IPS-18c (cell line): ENCODE measurements around the gene PRKN.
"Not testable (repeated sequence)": the region's sequence is repeated elsewhere in the genome, so short reads cannot be mapped to it uniquely, and the experiment has no call there.

Experiments used
- H3K4me3 ChIP-seq: 2 replicates; pipeline ENCODE4 v1.7.0; 2013; ENCODE audit warnings: low read depth, mild to moderate bottlenecking, low read length, moderate library complexity; ENCODE audit not compliant: insufficient read depth
- H3K9me3 ChIP-seq: one replicate; pipeline ENCODE4 v1.6.1; 2013; ENCODE audit warnings: mild to moderate bottlenecking, low read length, moderate library complexity; ENCODE audit not compliant: control insufficient read depth, insufficient read depth

Gene PRKN

GRCh38 chr6:161316531-161316930, 1411.0 kb downstream of the PRKN start:
- H3K9me3 ChIP-seq, result no peaks in the 10 kb centered on the region
- no peak overlapping the region for H3K4me3 ChIP-seq

GRCh38 chr6:161315246-161315917, 1412.2 kb downstream of the PRKN start:
- H3K4me3 ChIP-seq, H3K9me3 ChIP-seq: not testable (repeated sequence)

DNA sequence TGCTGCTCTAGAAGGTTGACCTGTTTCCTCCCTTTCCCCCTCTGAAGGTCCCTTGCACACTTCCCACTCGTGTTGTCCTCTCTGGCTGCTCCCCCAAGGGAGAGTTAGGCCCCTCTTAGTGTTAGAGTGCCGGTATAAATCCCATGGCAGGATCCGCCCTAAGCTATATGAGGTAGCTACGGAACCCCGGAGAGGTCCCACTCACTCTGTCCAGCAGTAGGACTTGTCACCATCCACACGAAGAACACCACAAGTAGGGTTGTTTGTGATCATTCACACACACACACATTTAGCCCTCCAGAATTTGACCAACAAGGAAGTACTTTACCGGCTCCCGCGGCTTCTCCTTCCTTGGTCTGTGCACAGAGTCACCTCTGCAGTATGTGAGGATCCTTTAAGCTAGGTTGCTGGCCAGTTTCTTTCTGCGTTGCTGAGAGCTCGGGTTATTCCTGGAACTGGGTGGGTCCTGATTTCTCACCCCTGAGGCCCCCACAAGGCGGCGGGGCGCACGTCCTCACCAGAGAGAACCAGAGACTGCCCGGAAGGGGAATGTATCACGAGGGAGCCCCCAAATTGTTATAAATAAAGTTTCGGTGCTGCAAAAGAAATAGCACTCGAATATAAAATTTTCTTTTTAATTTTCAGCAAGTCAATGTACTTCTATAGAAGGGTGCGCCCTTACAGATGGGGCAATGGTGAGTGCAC, 1412.9 kb downstream of the PRKN start:
- not testable (repeated sequence) for H3K9me3 ChIP-seq, H3K4me3 ChIP-seq

- Histone ChIP-seq H3K9me3 (no peaks in the 10 kb centered on the region), H3K4me3 (no peak overlapping the region)
Observed at GRCh38 chr6:161313940-161314509, 1413.5 kb downstream of the PRKN start.

GRCh38 chr6:161313475-161313874, 1414.1 kb downstream of the PRKN start:
- not testable (repeated sequence) for H3K9me3 ChIP-seq, H3K4me3 ChIP-seq

DNA sequence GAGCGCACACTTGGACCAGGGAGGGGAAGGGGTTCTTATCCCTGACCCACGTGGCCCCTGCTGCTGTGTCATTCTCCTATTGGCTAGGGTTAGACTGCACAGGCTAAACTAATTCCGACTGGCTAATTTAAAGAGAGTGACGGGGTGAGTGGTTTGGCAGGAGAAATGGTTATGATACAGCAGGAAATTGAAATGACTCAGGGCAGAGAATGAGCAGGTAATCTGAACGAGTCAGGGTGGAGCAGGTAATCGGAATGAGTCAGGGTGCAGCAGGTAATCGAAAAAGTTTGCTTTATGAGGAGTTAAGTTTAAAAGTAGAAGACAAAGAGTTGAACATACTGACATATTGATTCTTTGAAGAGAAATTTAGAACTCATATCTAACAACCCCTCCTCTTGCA, 1417.8 kb downstream of the PRKN start:
- H3K4me3 ChIP-seq, H3K9me3 ChIP-seq: not testable (repeated sequence)

- no peaks in the 10 kb centered on the region for H3K9me3 ChIP-seq
- H3K4me3 ChIP-seq, result no peak overlapping the region
Observed at GRCh38 chr6:161308075-161308655, 1419.4 kb downstream of the PRKN start.

DNA sequence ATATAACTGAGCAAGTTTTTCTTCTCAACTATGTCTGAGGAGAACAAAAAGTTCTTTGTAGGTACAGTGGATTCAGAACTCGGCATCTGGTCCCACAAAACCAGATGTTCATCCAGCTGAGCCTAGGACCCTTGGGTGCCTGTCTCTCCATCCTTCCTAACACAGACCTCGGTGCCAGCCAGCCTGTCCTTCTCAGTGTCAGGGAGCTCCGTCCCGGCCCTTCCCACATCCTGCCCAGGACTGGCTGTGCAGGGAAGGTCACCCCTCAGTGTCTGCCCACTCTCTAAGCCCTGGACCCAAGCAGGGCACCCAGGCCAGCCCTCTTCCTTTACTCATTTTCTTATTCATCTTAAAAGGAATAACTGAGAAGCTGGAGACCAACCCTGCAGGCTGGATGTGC, 1421.7 kb downstream of the PRKN start:
- H3K4me3 ChIP-seq, result no peak overlapping the region

DNA sequence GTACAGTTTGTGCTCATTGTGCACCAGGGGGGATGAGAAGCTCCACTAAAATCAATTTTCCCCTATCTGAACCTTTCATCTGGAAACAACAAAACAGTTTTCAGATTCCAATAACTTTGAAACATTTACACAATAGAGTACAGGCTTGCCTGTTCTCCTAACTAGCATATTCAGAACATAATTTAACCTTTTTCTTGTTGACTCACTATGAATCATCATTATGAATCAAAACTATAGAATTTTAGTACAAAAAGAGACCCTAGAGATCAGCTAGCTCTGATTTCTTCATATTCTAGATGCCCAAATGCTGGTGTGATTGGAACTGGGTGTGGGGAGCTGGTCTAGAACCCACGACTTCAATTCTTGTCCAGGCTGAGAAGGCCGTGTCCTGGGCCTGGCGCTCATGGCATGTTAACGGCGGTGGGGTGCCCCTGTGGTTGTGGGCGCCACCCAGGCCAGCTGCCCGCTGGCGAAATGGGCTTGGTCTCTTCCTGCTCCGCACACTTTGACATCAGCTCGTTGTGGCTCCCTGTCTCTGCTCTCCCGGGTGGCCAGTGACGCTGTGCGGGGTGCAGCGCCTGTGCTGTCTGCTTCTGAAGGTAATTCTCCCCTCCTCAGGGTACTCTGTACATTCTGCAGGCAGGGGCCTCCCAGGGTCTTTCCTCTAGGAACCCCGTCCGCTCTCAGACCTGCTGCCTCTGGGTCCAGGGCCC, 1423.8 kb downstream of the PRKN start:
- Histone ChIP-seq H3K9me3 (no peaks in the 10 kb centered on the region), H3K4me3 (no peak overlapping the region)

More for the DNA sequence above, 1421.7 kb downstream of the PRKN start:
- H3K9me3 ChIP-seq, result no peaks in the 10 kb centered on the region

- H3K9me3 ChIP-seq, result no peaks in the 10 kb centered on the region
- no peak overlapping the region for H3K4me3 ChIP-seq
Observed at GRCh38 chr6:161302949-161303348, 1424.6 kb downstream of the PRKN start.

GRCh38 chr6:161301338-161301737, 1426.2 kb downstream of the PRKN start:
- no peaks in the 10 kb centered on the region for H3K9me3 ChIP-seq
- no peak overlapping the region for H3K4me3 ChIP-seq

GRCh38 chr6:161300823-161301222, 1426.7 kb downstream of the PRKN start:
- Histone ChIP-seq H3K4me3 (no peak overlapping the region), H3K9me3 (no peaks in the 10 kb centered on the region)

DNA sequence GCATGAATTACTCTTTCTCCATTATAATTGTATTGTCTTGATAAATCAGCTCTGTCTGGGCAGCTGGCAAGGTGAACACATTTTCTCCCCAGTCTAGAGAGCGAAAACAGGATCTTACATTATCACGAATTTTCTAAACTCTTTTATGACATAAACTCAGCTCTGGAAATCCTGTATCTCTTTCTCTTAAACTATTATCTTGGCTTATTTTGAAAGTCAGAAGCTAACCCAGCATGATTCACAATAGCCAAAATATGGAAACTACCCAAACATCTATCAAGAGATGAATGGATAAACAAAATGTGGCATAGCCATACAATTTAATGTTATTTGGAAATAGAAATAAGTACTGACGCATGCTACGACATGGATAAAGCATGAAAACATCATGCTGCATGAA, 1427.8 kb downstream of the PRKN start:
- Histone ChIP-seq H3K9me3 (no peaks in the 10 kb centered on the region), H3K4me3 (no peak overlapping the region)
